ENCODE measurements around the gene NRM. TPM values are rescaled to one million over a fixed set of nuclear protein-coding genes. Genes with fewer than 3 reads are reported as not detected.
"Not testable (repeated sequence)": the region's sequence is repeated elsewhere in the genome, so short reads cannot be mapped to it uniquely, and the experiment has no call there.

NRM gene
- total RNA-seq, 8 experiments from 2014 or later = 6.8 to 28.3 (median 13.2) TPM

DNA sequence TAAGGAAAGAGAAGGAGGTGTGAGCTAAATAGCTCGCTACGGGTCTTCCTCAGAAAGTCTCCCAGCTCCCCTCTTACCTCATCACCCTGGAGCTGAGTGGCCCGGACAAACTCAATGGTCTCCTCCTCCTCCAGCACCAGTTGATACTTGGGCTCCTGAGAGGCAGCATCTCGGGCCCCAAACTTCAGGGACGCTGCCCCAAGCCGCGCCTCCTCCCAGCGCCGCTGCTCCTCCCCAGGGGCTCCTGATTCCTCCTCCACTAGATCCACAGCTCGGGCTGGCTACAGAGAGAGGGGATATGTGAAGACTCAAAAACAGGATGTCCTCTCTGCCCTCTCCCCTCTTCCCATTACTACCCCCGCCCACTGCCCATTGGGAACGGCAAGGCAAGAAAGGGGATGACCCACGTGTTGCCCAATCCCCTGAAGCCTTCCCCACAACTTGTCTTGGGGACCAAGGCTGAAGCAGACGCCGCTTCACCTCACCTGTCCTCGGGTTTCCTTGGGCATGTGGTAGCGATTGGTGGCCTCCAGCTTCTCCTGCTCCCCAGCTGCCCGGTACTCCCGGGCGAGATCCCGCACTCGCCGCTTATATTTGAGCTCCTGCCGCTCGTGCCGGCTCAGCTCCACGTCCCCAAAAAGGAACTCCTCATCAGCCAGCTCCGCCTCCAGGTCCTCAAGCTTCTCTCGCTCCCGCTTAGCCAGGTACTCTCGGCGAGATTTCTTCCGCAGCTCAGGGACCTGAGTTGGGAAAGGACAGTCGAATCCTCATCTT is 25.6 kb downstream of the NRM start:
- ATAC-seq (replicated peaks in 6 of 8) = no peak
- Histone ChIP-seq H3K4me3 (no peak overlapping the region), H3K27ac (no peak overlapping the region), H3K4me1 (replicated peaks in 1 of 2) (no peaks in the 10 kb centered on the region)
- in situ Hi-C loops (cut with MboI; ENCODE audit: low pct_unique_long_range_greater_than_20kb in 2 of 9, low sequenced_read_pairs in 9 of 9, unreplicated experiment in 9 of 9) = no loop called here
- WGBS, 10 experiments = 40 to 100% (median 80%) methylated on average over 1 to 20 of the region's 34 CpGs; no CpG with 5 or more reads in 3 of the 10 experiments

DNA sequence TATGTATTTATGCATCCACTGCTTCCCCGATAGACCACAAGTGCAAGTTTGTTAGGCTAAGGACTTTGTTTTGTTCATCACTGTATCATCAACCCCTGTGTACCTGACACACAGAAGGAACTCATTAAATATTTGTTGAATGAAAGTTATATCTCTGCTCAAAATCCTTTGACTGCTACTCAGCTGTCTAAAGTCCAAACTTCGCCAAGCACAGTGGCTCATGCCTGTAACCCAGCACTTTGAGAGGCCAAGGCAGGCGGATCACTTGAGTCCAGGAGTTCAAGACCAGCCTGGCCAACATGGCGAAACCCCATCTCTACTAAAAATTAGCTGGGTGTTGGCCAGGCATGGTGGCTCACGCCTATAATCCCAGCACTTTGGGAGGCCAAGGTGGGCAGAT is 32.9 kb downstream of the NRM start:
- 0 to 100% (median 100%) methylated on average over 1 to 3 of the region's 5 CpGs; no CpG with 5 or more reads in 4 of the 10 experiments for WGBS, 10 experiments
- ATAC-seq (replicated peaks in 6 of 8); in situ Hi-C loops (cut with MboI; ENCODE audit: low pct_unique_long_range_greater_than_20kb in 2 of 9, low sequenced_read_pairs in 9 of 9, unreplicated experiment in 9 of 9); H3K27ac ChIP-seq; H3K4me3 ChIP-seq; H3K4me1 ChIP-seq (replicated peaks in 1 of 2): not testable (repeated sequence)

DNA sequence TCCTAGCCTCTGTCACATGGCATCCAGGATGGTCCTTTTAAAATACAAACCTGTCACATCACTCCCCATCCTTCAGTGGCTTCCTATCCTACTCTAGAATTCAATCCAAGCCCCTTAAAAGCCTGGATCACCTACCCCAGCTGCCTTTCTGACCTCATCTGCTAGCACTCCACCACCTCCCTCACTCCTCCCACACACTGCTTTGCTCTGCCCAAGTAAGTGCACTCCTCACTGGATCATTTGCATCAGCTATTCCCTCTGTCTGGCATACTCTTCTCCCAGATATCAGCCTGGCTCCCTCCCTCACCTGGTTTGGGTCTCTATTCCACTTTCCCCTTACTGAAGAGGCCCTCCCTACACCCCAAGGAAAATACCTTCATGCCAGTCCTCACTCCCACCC is 33.3 kb downstream of the NRM start:
- no peaks in the 10 kb centered on the region for H3K4me1 ChIP-seq (replicated peaks in 1 of 2)
- in situ Hi-C loops (cut with MboI; ENCODE audit: low pct_unique_long_range_greater_than_20kb in 2 of 9, low sequenced_read_pairs in 9 of 9, unreplicated experiment in 9 of 9) = no loop called here
- H3K4me3 ChIP-seq = no peak overlapping the region
- ATAC-seq (replicated peaks in 6 of 8) = peak in 2 of 8 experiments; percentile 82 to 84
- H3K27ac ChIP-seq = no peak overlapping the region

DNA sequence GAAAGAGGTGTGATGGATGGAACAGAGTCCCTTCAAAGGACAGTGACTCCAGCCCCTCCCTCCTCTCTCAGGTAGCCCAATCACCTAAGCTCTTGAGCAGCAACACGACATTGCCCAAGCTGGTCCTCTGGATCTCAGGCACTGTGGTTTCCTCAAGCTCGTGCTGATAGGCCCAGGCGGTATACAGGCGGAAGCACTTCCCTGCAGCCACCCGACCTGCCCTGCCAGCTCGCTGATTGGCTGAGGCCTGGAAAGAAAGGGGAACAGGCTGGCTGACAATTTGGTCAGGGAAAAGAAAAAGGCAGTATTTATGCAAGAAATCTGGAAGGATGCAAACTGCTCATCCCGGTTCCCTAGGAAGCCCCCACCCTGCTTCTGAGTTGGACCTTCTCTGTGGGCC is 34.3 kb downstream of the NRM start:
- no peak overlapping the region for H3K27ac ChIP-seq
- WGBS, 10 experiments = 80 to 100% (median 90%) methylated on average over 1 to 2 of the region's 7 CpGs; no CpG with 5 or more reads in 5 of the 10 experiments

DNA sequence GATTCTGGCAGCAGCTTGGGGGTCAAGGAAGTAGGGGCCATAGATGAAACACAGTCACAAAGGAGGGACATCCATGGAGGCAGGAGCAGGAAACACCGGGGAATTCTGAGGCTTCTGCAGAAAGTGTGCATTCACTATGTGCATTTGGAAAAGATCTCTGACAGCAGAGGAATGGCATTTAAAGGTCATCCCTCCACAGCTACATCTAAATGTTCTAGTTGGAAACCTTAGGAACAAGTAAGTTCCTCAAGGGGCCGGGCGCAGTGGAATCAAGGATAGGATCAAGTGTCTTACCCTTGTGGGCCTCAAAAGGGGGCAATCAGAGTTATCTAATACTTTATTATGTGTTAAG is 35.1 kb downstream of the NRM start:
- in situ Hi-C loops (cut with MboI; ENCODE audit: low pct_unique_long_range_greater_than_20kb in 2 of 9, low sequenced_read_pairs in 9 of 9, unreplicated experiment in 9 of 9) = no loop called here
- Histone ChIP-seq H3K4me1 (replicated peaks in 1 of 2) (no peaks in the 10 kb centered on the region), H3K4me3 (no peak overlapping the region), H3K27ac (no peak overlapping the region)
- 0 to 100% (median 83%) methylated on average over 1 to 2 of the region's 3 CpGs; no CpG with 5 or more reads in 3 of the 10 experiments for WGBS, 10 experiments
- ATAC-seq (replicated peaks in 6 of 8) = peak in 2 of 8 experiments; percentile 21 to 37

More for the DNA sequence above, 34.3 kb downstream of the NRM start:
- in situ Hi-C loops (cut with MboI; ENCODE audit: low pct_unique_long_range_greater_than_20kb in 2 of 9, low sequenced_read_pairs in 9 of 9, unreplicated experiment in 9 of 9) = no loop called here
- ATAC-seq (replicated peaks in 6 of 8) = no peak
- no peaks in the 10 kb centered on the region for H3K4me1 ChIP-seq (replicated peaks in 1 of 2)
- no peak overlapping the region for H3K4me3 ChIP-seq

DNA sequence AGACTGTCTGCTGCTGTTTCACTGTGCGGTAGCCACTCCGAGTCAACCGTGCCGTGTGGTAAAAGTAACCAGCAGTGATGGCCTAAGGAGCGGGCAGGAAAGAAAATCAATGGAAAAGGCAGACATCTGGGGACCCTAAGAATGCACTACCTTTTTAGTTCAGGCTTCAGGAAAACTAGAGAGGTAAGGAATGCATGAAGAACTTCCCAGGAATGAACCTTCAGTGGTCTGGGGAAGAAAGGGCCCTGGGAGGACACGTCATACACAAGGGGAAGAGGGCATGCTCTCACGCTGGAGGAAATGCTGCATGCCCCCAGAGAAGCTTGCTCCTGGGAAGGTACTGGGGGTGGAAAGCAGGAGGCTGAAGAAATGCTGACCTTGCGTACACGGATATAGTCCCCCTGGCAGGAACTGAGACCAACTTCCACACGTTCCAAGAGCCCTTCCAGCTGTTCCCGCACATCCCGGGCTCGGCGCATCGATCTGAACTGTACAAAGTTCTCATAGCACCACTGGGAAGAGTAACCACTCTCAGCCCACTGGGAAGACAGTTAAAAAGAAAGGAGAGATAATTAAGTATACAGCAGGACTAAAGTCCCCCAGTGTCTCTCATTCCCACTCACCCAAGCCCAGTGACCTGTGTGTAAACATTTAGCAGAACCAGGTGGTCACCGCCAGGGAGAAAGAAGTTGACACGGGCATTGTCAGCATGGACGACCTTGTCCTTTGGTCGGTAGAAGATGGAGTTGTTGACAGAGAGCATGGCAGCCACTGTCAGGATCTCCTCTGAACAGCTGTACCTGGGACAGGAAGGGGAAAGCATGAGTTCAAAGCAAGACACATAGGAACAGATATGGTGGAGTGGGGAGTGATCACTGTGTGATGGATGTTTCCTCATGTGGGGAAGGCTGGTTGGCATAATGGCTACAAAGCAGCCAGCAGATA is 35.7 kb downstream of the NRM start:
- in situ Hi-C loops (cut with MboI; ENCODE audit: low pct_unique_long_range_greater_than_20kb in 2 of 9, low sequenced_read_pairs in 9 of 9, unreplicated experiment in 9 of 9) = no loop called here
- no peak overlapping the region for H3K27ac ChIP-seq
- H3K4me3 ChIP-seq = no peak overlapping the region
- H3K4me1 ChIP-seq (replicated peaks in 1 of 2) = no peaks in the 10 kb centered on the region
- no peak for ATAC-seq (replicated peaks in 6 of 8)
- WGBS, 10 experiments = 20 to 100% (median 90%) methylated on average over 1 to 10 of the region's 19 CpGs; no CpG with 5 or more reads in 1 of the 10 experiments

DNA sequence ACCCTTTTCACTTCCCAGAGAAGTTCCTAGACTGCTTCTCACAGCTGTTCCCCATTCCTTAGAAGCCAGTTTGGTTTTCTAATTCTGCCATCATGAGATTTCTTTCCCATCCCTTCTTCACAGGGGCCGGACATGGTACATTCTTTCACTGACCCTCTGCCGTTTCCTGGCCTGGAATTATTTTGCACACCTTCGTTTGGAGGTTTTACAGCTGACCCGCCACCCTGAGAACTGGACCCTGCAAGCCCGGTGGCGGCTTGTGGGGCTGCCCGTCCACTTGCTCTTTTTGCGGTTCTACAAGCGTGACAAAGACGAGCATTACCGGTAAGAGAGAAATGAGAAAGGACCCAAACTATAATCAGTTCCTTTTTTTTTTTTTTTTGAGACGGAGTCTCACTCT is 39.6 kb downstream of the NRM start:
- in situ Hi-C loops (cut with MboI; ENCODE audit: low pct_unique_long_range_greater_than_20kb in 2 of 9, low sequenced_read_pairs in 9 of 9, unreplicated experiment in 9 of 9) = no loop called here

DNA sequence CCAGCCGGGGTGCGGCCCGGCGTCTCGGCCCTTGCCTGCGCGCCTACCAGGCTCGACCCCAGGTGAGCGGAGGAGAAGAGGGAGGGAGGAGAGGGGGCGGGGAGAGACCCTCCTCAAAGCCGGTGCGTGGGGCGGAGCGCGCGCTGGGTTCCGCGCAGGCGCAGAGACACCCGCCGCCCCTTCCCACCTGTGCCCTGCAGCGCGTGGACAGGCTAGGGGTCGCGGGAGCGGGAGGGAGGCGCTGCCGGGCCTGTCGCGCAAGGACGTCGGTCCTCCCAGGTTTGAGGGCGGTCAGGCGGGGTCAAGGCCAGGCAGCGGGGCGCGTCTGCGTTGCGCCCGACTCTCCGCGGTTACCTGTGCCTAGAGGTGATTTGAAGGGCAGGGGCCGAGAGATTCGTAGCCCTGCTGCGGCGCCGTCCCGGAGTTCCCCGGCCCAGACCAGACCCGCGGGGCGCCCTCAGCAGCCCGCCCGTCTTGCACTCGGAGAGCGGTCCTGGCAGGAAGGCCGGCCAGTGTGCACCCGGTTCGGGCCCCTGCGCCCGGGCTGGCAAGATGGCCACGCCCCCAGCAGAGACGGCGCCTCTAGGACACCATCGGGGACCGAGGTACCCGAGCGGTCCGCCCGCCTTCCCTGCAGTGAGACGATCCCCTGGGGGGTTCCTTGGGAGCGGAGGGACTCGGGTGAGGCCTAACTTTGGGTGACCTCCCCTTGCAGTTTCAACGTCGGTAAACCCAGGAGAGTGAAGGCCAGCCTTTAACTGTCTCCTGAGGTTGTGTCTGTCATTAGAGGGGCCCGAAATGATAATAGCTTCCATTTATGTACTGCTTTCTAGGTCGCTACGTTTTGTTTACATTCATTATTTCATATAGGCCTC is 43.3 kb downstream of the NRM start:
- H3K27ac ChIP-seq = peak overlapping the region; percentile 87 to 93

More for the DNA sequence above, 39.6 kb downstream of the NRM start:
- Histone ChIP-seq H3K4me3 (no peak overlapping the region), H3K4me1 (replicated peaks in 1 of 2) (peaks cover 8% of the 10 kb centered on the region in 2 donors), H3K27ac (no peak overlapping the region)
- ATAC-seq (replicated peaks in 6 of 8) = no peak
- 79 to 100% (median 93%) methylated on average over 3 to 9 of the region's 12 CpGs; no CpG with 5 or more reads in 1 of the 10 experiments for WGBS, 10 experiments

DNA sequence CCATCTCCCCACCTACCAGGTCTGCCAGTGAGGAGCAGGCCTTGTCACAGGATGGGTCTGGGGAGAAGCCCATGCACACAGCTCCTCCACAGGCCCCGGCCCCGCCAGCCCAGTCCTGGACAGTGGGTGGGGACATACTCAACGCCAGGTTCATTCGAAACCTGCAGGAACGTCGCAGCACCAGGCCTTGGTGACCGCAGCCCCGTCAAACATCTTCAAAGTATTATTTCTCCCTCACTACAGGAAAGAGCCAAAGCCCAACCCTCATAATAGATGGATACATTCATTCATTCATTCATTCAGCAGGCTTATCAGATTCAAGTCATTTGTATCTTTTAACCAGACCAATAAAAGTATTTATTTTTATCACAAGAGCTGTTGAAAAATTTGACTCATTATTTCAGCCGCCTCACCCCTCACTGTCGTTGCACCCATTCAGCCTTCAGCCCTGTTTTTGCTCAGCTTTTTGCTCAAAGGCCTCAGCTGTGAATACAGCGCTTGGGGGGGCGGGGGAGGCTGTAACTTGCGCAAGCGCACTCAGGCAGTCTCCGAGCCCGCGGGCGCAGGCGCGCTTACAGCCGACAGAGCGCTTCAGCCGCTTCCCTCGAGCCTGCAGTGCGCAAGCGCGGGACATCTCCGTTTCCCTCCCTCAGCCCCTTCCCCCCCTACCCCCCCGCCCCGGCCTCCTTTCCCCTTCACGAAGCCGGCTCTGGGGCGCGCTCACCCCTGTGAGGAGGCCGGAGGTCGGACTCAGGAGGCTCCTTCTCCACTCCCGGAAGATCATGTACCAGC is 44.1 kb downstream of the NRM start, which contains the start of gene C6orf136:
C6orf136 (plus strand) TSS at position 684 of the 792 bp plus-strand sequence; CDS start at position 783, 99 bp downstream.
- Histone ChIP-seq H3K27ac (peak within 1 kb of the TSS; percentile 87 to 93), H3K4me1 (replicated peaks in 1 of 2) (peaks cover 10 to 13% of the 10 kb centered on the region in 2 donors), H3K4me3 (peak within 1 kb of the TSS; percentile 67 to 94 (median 76))
- ATAC-seq (replicated peaks in 6 of 8) = peak; percentile 64 to 78 (median 72)
- 0 to 60% (median 3%) methylated on average over 1 to 9 of the region's 37 CpGs; no CpG with 5 or more reads in 4 of the 10 experiments for WGBS, 10 experiments
- in situ Hi-C loops (cut with MboI; ENCODE audit: low pct_unique_long_range_greater_than_20kb in 2 of 9, low sequenced_read_pairs in 9 of 9, unreplicated experiment in 9 of 9) = no loop called here

More for the DNA sequence above, 43.3 kb downstream of the NRM start:
- Histone ChIP-seq H3K4me1 (replicated peaks in 1 of 2) (peaks cover 10 to 13% of the 10 kb centered on the region in 2 donors), H3K4me3 (peak overlapping the region; percentile 67 to 94 (median 76))
- 0 to 13% (median 0%) methylated on average over 2 to 8 of the region's 78 CpGs; no CpG with 5 or more reads in 1 of the 10 experiments for WGBS, 10 experiments
- in situ Hi-C loops (cut with MboI; ENCODE audit: low pct_unique_long_range_greater_than_20kb in 2 of 9, low sequenced_read_pairs in 9 of 9, unreplicated experiment in 9 of 9) = no loop called here
- peak; percentile 76 to 92 (median 88) for ATAC-seq (replicated peaks in 6 of 8)

DNA sequence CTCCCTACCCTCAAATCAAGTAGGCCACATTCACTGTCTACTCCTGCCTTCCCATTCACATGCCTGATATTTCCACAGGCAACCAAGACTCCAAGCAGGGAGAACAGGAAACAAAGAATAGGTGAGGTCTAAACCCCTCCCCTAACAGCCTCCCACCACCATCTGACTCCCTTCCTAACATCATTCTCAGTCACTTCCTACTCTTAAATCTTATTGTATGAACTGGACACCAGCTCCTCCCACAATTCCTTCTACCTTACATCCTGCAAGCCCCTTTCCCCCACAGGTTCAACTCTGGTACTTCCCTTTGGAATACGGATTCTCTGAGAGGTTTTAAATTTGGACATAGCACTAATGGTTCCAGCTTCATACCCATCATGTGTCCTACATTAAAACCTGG is 44.8 kb downstream of the NRM start:
- 33 to 100% (median 80%) methylated on average over 1 of the region's 1 CpG; no CpG with 5 or more reads in 5 of the 10 experiments for WGBS, 10 experiments
- no peak for ATAC-seq (replicated peaks in 6 of 8)
- in situ Hi-C loops (cut with MboI; ENCODE audit: low pct_unique_long_range_greater_than_20kb in 2 of 9, low sequenced_read_pairs in 9 of 9, unreplicated experiment in 9 of 9) = no loop called here
- Histone ChIP-seq H3K27ac (no peak overlapping the region), H3K4me1 (replicated peaks in 1 of 2) (peaks cover 10 to 13% of the 10 kb centered on the region in 2 donors), H3K4me3 (peak overlapping the region in 1 of 5 donors; percentile 94)

DNA sequence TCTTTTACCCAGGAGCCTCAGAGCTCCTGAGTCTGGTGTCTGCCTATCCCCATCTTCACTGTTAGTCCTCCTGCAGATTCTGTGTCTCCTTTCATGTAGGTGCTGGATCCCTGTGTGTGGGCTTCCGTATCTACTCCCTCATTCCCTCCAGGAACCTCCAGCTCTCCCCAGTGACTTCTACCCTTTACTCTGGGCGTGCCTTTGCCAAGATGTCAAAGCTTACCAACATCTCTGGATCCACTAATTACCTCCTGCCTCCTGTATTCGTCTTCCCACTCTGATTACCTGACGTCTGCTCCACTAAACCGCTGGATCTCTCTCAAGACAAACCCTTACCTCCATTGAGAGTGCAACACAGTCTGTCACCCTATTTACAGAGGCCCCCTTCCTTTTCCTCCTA is 46.0 kb downstream of the NRM start:
- WGBS, 10 experiments = 67 to 100% (median 88%) methylated on average over 1 to 5 of the region's 5 CpGs; no CpG with 5 or more reads in 1 of the 10 experiments
- H3K27ac ChIP-seq = no peak overlapping the region
- ATAC-seq (replicated peaks in 6 of 8) = no peak
- peaks cover 10 to 13% of the 10 kb centered on the region in 2 donors for H3K4me1 ChIP-seq (replicated peaks in 1 of 2)
- in situ Hi-C loops (cut with MboI; ENCODE audit: low pct_unique_long_range_greater_than_20kb in 2 of 9, low sequenced_read_pairs in 9 of 9, unreplicated experiment in 9 of 9) = no loop called here
- no peak overlapping the region for H3K4me3 ChIP-seq

Data from motor neuron (in vitro differentiated cells).